Neural crest cell (in vitro differentiated cells): Measurements from ENCODE around the gene OR2F1. TPM values are rescaled to one million over a fixed set of nuclear protein-coding genes. Genes with fewer than 3 reads are reported as not detected.

Source experiments
- DNase-seq: peaks from one replicate; pipeline ENCODE4 v3.0.0; 2021; ENCODE audit warnings: low read depth, mixed read lengths, low spot score
- H3K27ac Mint-ChIP-seq: one replicate; pipeline ENCODE4 v1.8.0; 2021; ENCODE audit warnings: mild to moderate bottlenecking, mixed read lengths; ENCODE audit not compliant: unreplicated experiment
- H3K27me3 Mint-ChIP-seq: 2 replicates; pipeline ENCODE4 v1.8.0; 2021; ENCODE audit warnings: low read depth, mild to moderate bottlenecking, mixed read lengths
- H3K36me3 Mint-ChIP-seq: 2 replicates; pipeline ENCODE4 v1.8.0; 2021; ENCODE audit warnings: low read depth, mild to moderate bottlenecking, mixed read lengths
- H3K4me1 Mint-ChIP-seq: 2 replicates; pipeline ENCODE4 v1.8.0; 2021; ENCODE audit warnings: mixed read lengths
- H3K4me3 Mint-ChIP-seq: one replicate; pipeline ENCODE4 v1.8.0; 2021; ENCODE audit warnings: mild to moderate bottlenecking, mixed read lengths
- H3K9me3 Mint-ChIP-seq: 2 replicates; pipeline ENCODE4 v1.8.0; 2021; ENCODE audit warnings: mixed read lengths
- CTCF ChIP-seq: fragments of 200-600 bp; sonication (generic); conservative IDR thresholded peaks from 2 replicates; pipeline ENCODE4 v1.5.0; 2021; ENCODE audit warnings: antibody characterized with exemption, mild to moderate bottlenecking
- total RNA-seq: library from RNA; stranded (reverse); gene quantifications from 2 replicates; pipeline ENCODE4 v1.2.1, GENCODE V29; 2021

OR2F1 gene
- total RNA-seq, 1 donor from 2014 or later: not detected

- Mint-ChIP-seq H3K27ac (no peak overlapping the region), H3K27me3 (peaks cover 2% of the 10 kb centered on the region), H3K9me3 (peaks cover 2% of the 10 kb centered on the region), H3K36me3 (no peaks in the 10 kb centered on the region), H3K4me3 (no peak overlapping the region), H3K4me1 (peaks cover 10% of the 10 kb centered on the region)
- no peak for TF ChIP-seq CTCF
- DNase-seq: no peak
These were observed 6.4 kb downstream of the OR2F1 start for GRCh38 chr7:143960813-143961610.

GRCh38 chr7:143965280-143965679 lies 10.6 kb downstream of the OR2F1 start:
- Mint-ChIP-seq H3K36me3 (no peaks in the 10 kb centered on the region), H3K9me3 (peaks cover 2% of the 10 kb centered on the region), H3K4me1 (no peaks in the 10 kb centered on the region), H3K27ac (no peak overlapping the region), H3K4me3 (no peak overlapping the region), H3K27me3 (no peaks in the 10 kb centered on the region)
- TF ChIP-seq CTCF: no peak
- no peak for DNase-seq

- H3K9me3 Mint-ChIP-seq: no peaks in the 10 kb centered on the region
- H3K36me3 Mint-ChIP-seq: no peaks in the 10 kb centered on the region
- DNase-seq: no peak
- no peak for TF ChIP-seq CTCF
- H3K4me3 Mint-ChIP-seq: no peak overlapping the region
- H3K27me3 Mint-ChIP-seq: no peaks in the 10 kb centered on the region
- no peaks in the 10 kb centered on the region for H3K4me1 Mint-ChIP-seq
- no peak overlapping the region for H3K27ac Mint-ChIP-seq
These were observed 12.8 kb downstream of the OR2F1 start for GRCh38 chr7:143967398-143967797.

GRCh38 chr7:143973870-143974416 lies 19.3 kb downstream of the OR2F1 start:
- DNase-seq: no peak
- H3K9me3 Mint-ChIP-seq: no peaks in the 10 kb centered on the region
- no peak for TF ChIP-seq CTCF

GRCh38 chr7:143974459-143974858 lies 19.8 kb downstream of the OR2F1 start:
- Mint-ChIP-seq H3K36me3 (no peaks in the 10 kb centered on the region), H3K27me3 (no peaks in the 10 kb centered on the region), H3K27ac (no peak overlapping the region), H3K4me3 (no peak overlapping the region), H3K4me1 (no peaks in the 10 kb centered on the region), H3K9me3 (no peaks in the 10 kb centered on the region)
- TF ChIP-seq CTCF: no peak
- DNase-seq: no peak

More at GRCh38 chr7:143973870-143974416, 19.3 kb downstream of the OR2F1 start:
- Mint-ChIP-seq H3K4me3 (no peak overlapping the region), H3K4me1 (no peaks in the 10 kb centered on the region), H3K27me3 (no peaks in the 10 kb centered on the region), H3K27ac (no peak overlapping the region), H3K36me3 (no peaks in the 10 kb centered on the region)
